NCI-H1092 treated with DMSO at 0.1 percent for 48 hours (cell line): ENCODE measurements around the gene POU2F3.

Source experiments
- DNase-seq: peaks from one replicate; lab custom pipeline; 2025; lab: John Stamatoyannopoulos, UW

Gene POU2F3

GRCh38 chr11:120239713-120240640, at the start of gene POU2F3:
POU2F3 (plus strand) TSS chr11:120240140; CDS start chr11:120240344, 204 bp downstream.
- DNase-seq, result no peak

- DNase-seq, result no peak
These were observed 48.9 kb upstream of the POU2F3 start for GRCh38 chr11:120191058-120191457.

- DNase-seq, result no peak
These were observed 46.9 kb upstream of the POU2F3 start for GRCh38 chr11:120192831-120193625.

GRCh38 chr11:120194166-120194565, 45.8 kb upstream of the POU2F3 start:
- no peak for DNase-seq

GRCh38 chr11:120195601-120196320, 44.2 kb upstream of the POU2F3 start:
- no peak for DNase-seq

GRCh38 chr11:120196826-120197225, 43.1 kb upstream of the POU2F3 start:
- no peak for DNase-seq

GRCh38 chr11:120197251-120197891, 42.6 kb upstream of the POU2F3 start:
- DNase-seq, result no peak

GRCh38 chr11:120197977-120198376, 42.0 kb upstream of the POU2F3 start:
- DNase-seq, result no peak

GRCh38 chr11:120198403-120198786, 41.5 kb upstream of the POU2F3 start:
- DNase-seq, result no peak

- no peak for DNase-seq
These were observed 41.0 kb upstream of the POU2F3 start for GRCh38 chr11:120198787-120199469.

GRCh38 chr11:120199613-120200012, 40.3 kb upstream of the POU2F3 start:
- no peak for DNase-seq

GRCh38 chr11:120200677-120201076, 39.3 kb upstream of the POU2F3 start:
- DNase-seq, result no peak

GRCh38 chr11:120201653-120202052, 38.3 kb upstream of the POU2F3 start:
- DNase-seq, result no peak

- no peak for DNase-seq
These were observed 36.3 kb upstream of the POU2F3 start for GRCh38 chr11:120203626-120204025.

- no peak for DNase-seq
These were observed 34.3 kb upstream of the POU2F3 start for GRCh38 chr11:120205596-120206161.

GRCh38 chr11:120207512-120207911, 32.4 kb upstream of the POU2F3 start:
- no peak for DNase-seq

- no peak for DNase-seq
These were observed 31.9 kb upstream of the POU2F3 start for GRCh38 chr11:120208001-120208441.

GRCh38 chr11:120208777-120209176, 31.2 kb upstream of the POU2F3 start:
- no peak for DNase-seq

- no peak for DNase-seq
These were observed 30.0 kb upstream of the POU2F3 start for GRCh38 chr11:120209746-120210625.
